MCF 10A (cell line): ENCODE results near the gene IHH. TPM values are rescaled to one million over a fixed set of nuclear protein-coding genes. Genes with fewer than 3 reads are reported as not detected.

Experiments used
- BruUV-seq: library from RNA; stranded (reverse); fragments of 400-500 nt; replicated peaks from 2 replicates; lab custom pipeline; 2021; lab: Mats Ljungman, UMichigan
- CTCF ChIA-PET: fragments of 300-600 bp; sonication (Branson Sonifier 250); formaldehyde crosslinking; extraction: SDS; loops from one replicate; lab custom pipeline; 2021; ENCODE audit warnings: antibody characterized with exemption, inconsistent platforms; lab: Yijun Ruan, JAX
- POLR2A ChIA-PET: fragments of 300-600, 350-650 bp; sonication (Branson Sonifier 250); formaldehyde crosslinking; extraction: SDS; loops from one replicate; lab custom pipeline; 2020; ENCODE audit warnings: antibody characterized with exemption, inconsistent platforms; lab: Yijun Ruan, JAX
- DNase-seq: peaks from one replicate; pipeline ENCODE4 v3.0.0-alpha.2; 2018; ENCODE audit not compliant: unreplicated experiment
- H3K27ac Mint-ChIP-seq: one replicate; pipeline ENCODE4 v1.8.0; 2022; ENCODE audit warnings: mild to moderate bottlenecking, low read depth, mixed read lengths; ENCODE audit not compliant: unreplicated experiment
- H3K27me3 Mint-ChIP-seq: one replicate; pipeline ENCODE4 v1.8.0; 2022; ENCODE audit warnings: mixed read lengths; ENCODE audit not compliant: insufficient read depth, unreplicated experiment
- H3K36me3 Mint-ChIP-seq: one replicate; pipeline ENCODE4 v1.8.0; 2022; ENCODE audit warnings: mild to moderate bottlenecking, moderate library complexity, mixed read lengths; ENCODE audit not compliant: insufficient read depth, unreplicated experiment
- H3K4me1 Mint-ChIP-seq: one replicate; pipeline ENCODE4 v1.8.0; 2022; ENCODE audit warnings: mixed read lengths; ENCODE audit not compliant: insufficient read depth, unreplicated experiment
- H3K4me3 Mint-ChIP-seq: one replicate; pipeline ENCODE4 v1.8.0; 2022; ENCODE audit warnings: mild to moderate bottlenecking, moderate library complexity, mixed read lengths; ENCODE audit not compliant: unreplicated experiment
- H3K9me3 Mint-ChIP-seq: one replicate; pipeline ENCODE4 v1.8.0; 2022; ENCODE audit warnings: mixed read lengths; ENCODE audit not compliant: unreplicated experiment
- CTCF ChIP-seq: fragments of 200-600 bp; IDR thresholded peaks from one replicate; pipeline ENCODE4 v1.8.0; 2022; ENCODE audit warnings: antibody characterized with exemption, mild to moderate bottlenecking; ENCODE audit not compliant: unreplicated experiment
- intact Hi-C: fragments of 100-400 bp; cut with micrococcal nuclease; formaldehyde crosslinking; loops from 2 replicates; pipeline ENCODE4 v1.14.1; 2022
- total RNA-seq: library from RNA; stranded (reverse); gene quantifications from 2 replicates; pipeline ENCODE4 v1.2.3, GENCODE V29; 2022

IHH gene
- total RNA-seq, 1 experiment from 2014 or later: not detected

DNA sequence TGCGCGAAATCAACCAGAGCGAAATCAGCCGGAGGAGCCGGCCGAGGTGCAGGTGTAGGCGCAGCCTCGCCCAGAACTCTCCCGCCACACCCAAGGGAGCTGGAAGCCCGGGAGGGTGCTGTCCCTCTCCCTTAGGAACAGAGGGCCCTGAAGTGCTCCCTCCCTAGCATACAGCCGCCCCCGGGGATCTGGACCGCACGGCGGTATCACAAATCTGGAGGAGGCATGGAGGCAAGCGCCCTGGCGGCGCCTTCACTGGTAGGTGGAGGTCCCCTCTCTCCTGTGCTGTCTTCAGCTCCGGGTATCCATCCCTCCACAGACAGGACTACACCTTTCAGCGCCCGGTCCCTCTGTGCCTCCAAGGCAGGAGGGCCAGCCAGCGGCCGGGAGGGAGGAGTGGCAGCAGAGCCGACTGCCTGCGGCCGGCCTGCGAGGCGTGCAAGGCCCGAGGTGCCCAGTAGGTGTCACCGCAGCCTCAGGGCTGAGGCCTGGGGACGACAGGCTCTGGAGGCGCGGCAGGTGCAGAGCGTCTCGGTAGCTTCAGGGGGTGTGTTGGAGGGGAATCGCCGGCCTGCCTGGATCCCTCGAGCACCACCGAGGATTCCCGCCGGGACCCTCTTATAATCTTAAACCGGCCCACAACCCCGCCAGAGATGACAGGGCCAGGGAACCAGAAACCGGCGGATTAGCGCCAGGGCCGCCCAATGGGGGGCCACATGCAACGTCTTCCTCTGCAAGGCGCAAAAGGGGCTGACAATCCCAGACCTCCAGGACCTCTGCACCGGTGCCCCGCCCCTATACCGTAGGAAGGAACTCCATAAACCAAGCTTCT lies 2.8 kb downstream of the IHH start:
- no peak overlapping the region for H3K4me3 Mint-ChIP-seq
- TF ChIP-seq CTCF: peak; percentile 95

GRCh38 chr2:219056896-219057708 lies 3.6 kb downstream of the IHH start:
- TF ChIP-seq CTCF: no peak
- ChIA-PET CTCF (interaction anchor here (0.6 to 3.5 kb wide), 13 partner anchors 10 to 184 kb away, joined by 3 to 57 read pairs (median 7); no protein-coding TSS in a partner anchor), POLR2A (interaction anchor here (1.2 kb wide), 1 partner anchor 98 kb away, joined by 5 read pairs; no protein-coding TSS in a partner anchor)
- Mint-ChIP-seq H3K4me1 (no peaks in the 10 kb centered on the region), H3K4me3 (no peak overlapping the region), H3K27me3 (peaks cover 57% of the 10 kb centered on the region), H3K27ac (no peak overlapping the region), H3K9me3 (no peaks in the 10 kb centered on the region), H3K36me3 (no peaks in the 10 kb centered on the region)
- no TSS peak for BruUV-seq
- intact Hi-C loops: no loop called here
- DNase-seq: no peak

More for the DNA sequence above, 2.8 kb downstream of the IHH start:
- no peak overlapping the region for H3K27ac Mint-ChIP-seq
- CTCF ChIA-PET: interaction anchor here (0.6 to 3.5 kb wide), 35 partner anchors 9 to 343 kb away, joined by 3 to 57 read pairs (median 4); partner anchors contain the start of gene CFAP65
- no peaks in the 10 kb centered on the region for H3K4me1 Mint-ChIP-seq
- POLR2A ChIA-PET: interaction anchor here (1.2 kb wide), 1 partner anchor 97 kb away, joined by 5 read pairs; no protein-coding TSS in a partner anchor
- no peaks in the 10 kb centered on the region for H3K36me3 Mint-ChIP-seq
- intact Hi-C loops: loop anchor here (1.0 to 2.0 kb wide), 4 partner anchors 46 to 97 kb away; no protein-coding TSS in a partner anchor
- DNase-seq: peak; percentile 51
- peaks cover 63% of the 10 kb centered on the region for H3K27me3 Mint-ChIP-seq
- H3K9me3 Mint-ChIP-seq: no peaks in the 10 kb centered on the region
- no TSS peak for BruUV-seq

DNA sequence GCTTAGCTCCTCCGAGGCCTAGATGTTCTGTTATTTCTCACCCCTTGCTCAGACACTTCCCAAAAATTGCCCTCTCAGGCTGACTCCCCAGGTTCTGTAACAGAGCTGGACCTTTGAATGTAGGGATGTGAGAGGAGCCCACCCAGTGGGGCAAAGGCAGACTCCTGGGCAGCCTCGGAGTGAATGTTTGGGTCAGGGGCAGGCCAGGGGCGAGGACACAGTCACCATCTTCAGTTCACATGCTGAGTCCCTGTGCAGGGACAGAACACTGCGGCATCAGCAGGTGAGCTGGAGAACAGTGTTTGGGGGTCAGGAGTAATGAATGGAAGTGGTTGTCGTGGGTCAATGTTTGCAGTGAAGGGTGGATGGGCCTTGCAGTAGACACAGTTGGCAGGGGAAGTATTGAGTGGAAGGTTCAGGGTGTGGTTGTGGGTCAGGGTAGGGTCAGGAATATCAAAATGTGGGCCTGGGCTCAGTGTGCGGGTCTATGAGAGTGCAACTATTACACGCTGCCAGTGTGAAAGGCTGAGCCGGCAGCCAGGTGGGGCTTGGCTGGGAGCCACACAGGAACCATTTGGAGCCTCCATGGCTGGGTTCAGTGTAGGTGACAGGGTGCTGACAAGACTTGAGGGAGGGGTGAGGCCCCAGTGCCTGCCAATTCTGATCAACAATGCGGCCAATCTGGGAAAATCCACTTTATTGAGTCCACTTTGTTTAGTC lies 4.4 kb downstream of the IHH start:
- Mint-ChIP-seq H3K27ac (no peak overlapping the region), H3K9me3 (no peaks in the 10 kb centered on the region), H3K27me3 (peaks cover 57% of the 10 kb centered on the region), H3K4me1 (no peaks in the 10 kb centered on the region), H3K36me3 (no peaks in the 10 kb centered on the region), H3K4me3 (no peak overlapping the region)
- no peak for TF ChIP-seq CTCF
- intact Hi-C loops: no loop called here
- ChIA-PET CTCF (interaction anchor here (0.5 to 3.5 kb wide), 6 partner anchors 26 to 179 kb away, joined by 3 to 55 read pairs (median 5); no protein-coding TSS in a partner anchor), POLR2A (no interaction called here)
- BruUV-seq: no TSS peak
- no peak for DNase-seq
